ENCODE results near the gene NCK1.
"Not testable (repeated sequence)": the region's sequence is repeated elsewhere in the genome, so short reads cannot be mapped to it uniquely, and the experiment has no call there.

NCK1 gene

GRCh38 chr3:136950623-136951022, 88.6 kb downstream of the NCK1 start:
- DNase-seq, result no peak

GRCh38 chr3:136952292-136952691, 90.3 kb downstream of the NCK1 start:
- DNase-seq, result no peak

- no peak for DNase-seq
These were observed 92.2 kb downstream of the NCK1 start for GRCh38 chr3:136954251-136954650.

- no peak for DNase-seq
These were observed 93.2 kb downstream of the NCK1 start for GRCh38 chr3:136954980-136955780.

- DNase-seq, result no peak
These were observed 93.8 kb downstream of the NCK1 start for GRCh38 chr3:136955813-136956212.

GRCh38 chr3:136956971-136957370, 95.0 kb downstream of the NCK1 start:
- DNase-seq, result no peak

GRCh38 chr3:136957751-136958288, 95.8 kb downstream of the NCK1 start, which contains the start of gene IL20RB:
Gene IL20RB (plus strand): TSS chr3:136957983. CDS start chr3:136958114, 131 bp downstream.
- DNase-seq, result no peak

GRCh38 chr3:136958939-136959338, 96.9 kb downstream of the NCK1 start:
- DNase-seq, result no peak

GRCh38 chr3:136959599-136959998, 97.6 kb downstream of the NCK1 start:
- DNase-seq, result no peak

- DNase-seq, result no peak
These were observed 99.1 kb downstream of the NCK1 start for GRCh38 chr3:136960838-136961836.

- DNase-seq, result no peak
These were observed 100.9 kb downstream of the NCK1 start for GRCh38 chr3:136962927-136963326.

- not testable (repeated sequence) for DNase-seq
These were observed 107.5 kb downstream of the NCK1 start for GRCh38 chr3:136969539-136969938.

- DNase-seq, result no peak
These were observed 111.3 kb downstream of the NCK1 start for GRCh38 chr3:136973352-136973751.

- DNase-seq, result no peak
These were observed 112.7 kb downstream of the NCK1 start for GRCh38 chr3:136974670-136975069.

- no peak for DNase-seq
These were observed 117.2 kb downstream of the NCK1 start for GRCh38 chr3:136979204-136979603.

- no peak for DNase-seq
These were observed 117.7 kb downstream of the NCK1 start for GRCh38 chr3:136979684-136980083.

GRCh38 chr3:136982033-136982432, 120.0 kb downstream of the NCK1 start:
- no peak for DNase-seq

GRCh38 chr3:136982520-136983138, 120.6 kb downstream of the NCK1 start:
- DNase-seq, result no peak

- no peak for DNase-seq
These were observed 122.8 kb downstream of the NCK1 start for GRCh38 chr3:136984837-136985236.

GRCh38 chr3:136987398-136987980, 125.5 kb downstream of the NCK1 start:
- not testable (repeated sequence) for DNase-seq

GRCh38 chr3:136988651-136989050, 126.6 kb downstream of the NCK1 start:
- no peak for DNase-seq

- DNase-seq, result no peak
These were observed 127.9 kb downstream of the NCK1 start for GRCh38 chr3:136989781-136990524.
